ENCODE data around the gene MBNL1.

GRCh38 chr3:152317184-152317583, 48.5 kb downstream of the MBNL1 start:
- TF ChIP-seq CTCF (IDR thresholded peaks at IDR 0.05; ENCODE audit: low read length) (no peak), EZH2phosphoT487 (IDR thresholded peaks at IDR 0.05; ENCODE audit: low read length) (no peak), EZH2 (optimal IDR thresholded peaks at IDR 0.05; ENCODE audit: low read depth, low read length) (no peak)
